H9 (cell line): ENCODE data around the gene RNPS1. TPM values are rescaled to one million over a fixed set of nuclear protein-coding genes. Genes with fewer than 3 reads are reported as not detected.

Experiments
- DNase-seq: peaks from one replicate; pipeline ENCODE4 v3.0.0-alpha.2; 2017
- H2AFZ ChIP-seq: one replicate; pipeline ENCODE4 v1.6.1; 2013; ENCODE audit warnings: mild to moderate bottlenecking, low read length, control low read depth, moderate library complexity
- H2AK5ac ChIP-seq: 2 replicates; pipeline ENCODE4 v1.6.1; 2013; ENCODE audit warnings: low read length, control low read depth, mixed read lengths; ENCODE audit not compliant: insufficient read length
- H2BK120ac ChIP-seq: one replicate; pipeline ENCODE4 v1.6.1; 2013; ENCODE audit warnings: low read depth, mild to moderate bottlenecking, low read length, control low read depth, inconsistent platforms; ENCODE audit not compliant: poor library complexity, severe bottlenecking
- H2BK12ac ChIP-seq: 2 replicates; pipeline ENCODE4 v1.6.1; 2013; ENCODE audit warnings: low read length, control low read depth, mixed read lengths, low read depth; ENCODE audit not compliant: insufficient read length
- H2BK15ac ChIP-seq: 2 replicates; pipeline ENCODE4 v1.6.1; 2013; ENCODE audit warnings: low read depth, low read length, control low read depth
- H2BK20ac ChIP-seq: one replicate; pipeline ENCODE4 v1.6.1; 2013; ENCODE audit warnings: low read depth, mild to moderate bottlenecking, low read length, control low read depth, inconsistent platforms; ENCODE audit not compliant: poor library complexity, severe bottlenecking
- H2BK5ac ChIP-seq: 2 replicates; pipeline ENCODE4 v1.6.1; 2013; ENCODE audit warnings: low read length, control low read depth, mixed read lengths; ENCODE audit not compliant: insufficient read length
- H3K14ac ChIP-seq: 2 replicates; pipeline ENCODE4 v1.6.1; 2013; ENCODE audit warnings: low read length, control low read depth; ENCODE audit not compliant: insufficient read depth
- H3K18ac ChIP-seq: 2 replicates; pipeline ENCODE4 v1.6.1; 2013; ENCODE audit warnings: low read depth, mild to moderate bottlenecking, mixed read lengths, low read length, control low read depth; ENCODE audit not compliant: insufficient read length
- H3K23ac ChIP-seq: 2 replicates; pipeline ENCODE4 v1.6.1; 2013; ENCODE audit warnings: low read length, control low read depth, mixed read lengths, low read depth; ENCODE audit not compliant: insufficient read length
- H3K23me2 ChIP-seq: 2 replicates; pipeline ENCODE4 v1.6.1; 2013; ENCODE audit warnings: low read depth, mild to moderate bottlenecking, mixed read lengths, low read length, control low read depth; ENCODE audit not compliant: insufficient read length, poor library complexity, severe bottlenecking
- H3K27ac ChIP-seq: 2 replicates; pipeline ENCODE4 v1.5.1; 2013; ENCODE audit warnings: low read length, control low read depth, mixed read lengths, low read depth; ENCODE audit not compliant: insufficient read length
- H3K27me3 ChIP-seq: 2 replicates; pipeline ENCODE4 v1.6.1; 2013; ENCODE audit warnings: low read length, control low read depth, inconsistent platforms; ENCODE audit not compliant: insufficient read depth
- H3K4ac ChIP-seq: 2 replicates; pipeline ENCODE4 v1.6.1; 2013; ENCODE audit warnings: low read depth, mild to moderate bottlenecking, control low read depth, inconsistent platforms, low read length, moderate library complexity
- H3K4me1 ChIP-seq: 2 replicates; pipeline ENCODE4 v1.6.1; 2013; ENCODE audit warnings: low read length, control low read depth, inconsistent platforms; ENCODE audit not compliant: insufficient read depth
- H3K4me2 ChIP-seq: 2 replicates; pipeline ENCODE4 v1.6.1; 2013; ENCODE audit warnings: low read length, control low read depth, mixed read lengths; ENCODE audit not compliant: insufficient read length, insufficient read depth
- H3K56ac ChIP-seq: 2 replicates; pipeline ENCODE4 v1.6.1; 2013; ENCODE audit warnings: low read depth, mild to moderate bottlenecking, mixed read lengths, low read length, control low read depth; ENCODE audit not compliant: insufficient read length
- H3K79me1 ChIP-seq: 2 replicates; pipeline ENCODE4 v1.6.1; 2013; ENCODE audit warnings: low read depth, mild to moderate bottlenecking, moderate library complexity, low read length, control low read depth, inconsistent platforms; ENCODE audit not compliant: insufficient read depth, poor library complexity, severe bottlenecking
- H3K79me2 ChIP-seq: 2 replicates; pipeline ENCODE4 v1.6.1; 2013; ENCODE audit warnings: low read length, control low read depth, inconsistent platforms; ENCODE audit not compliant: insufficient read depth
- H3K9ac ChIP-seq: 2 replicates; pipeline ENCODE4 v1.6.1; 2013; ENCODE audit warnings: low read length, control low read depth, mixed read lengths; ENCODE audit not compliant: insufficient read length; ENCODE audit errors: extremely low read depth
- H3K9me3 ChIP-seq: one replicate; pipeline ENCODE4 v1.6.1; 2013; ENCODE audit warnings: low read depth, low read length, inconsistent platforms; ENCODE audit not compliant: control insufficient read depth
- H3T11ph ChIP-seq: one replicate; pipeline ENCODE4 v1.6.1; 2013; ENCODE audit warnings: mild to moderate bottlenecking, low read length, control low read depth, inconsistent platforms
- H4K20me1 ChIP-seq: one replicate; pipeline ENCODE4 v1.6.1; 2013; ENCODE audit not compliant: control insufficient read depth, insufficient read length, insufficient read depth
- H4K5ac ChIP-seq: 2 replicates; pipeline ENCODE4 v1.6.1; 2013; ENCODE audit warnings: low read depth, mild to moderate bottlenecking, mixed read lengths, low read length, control low read depth; ENCODE audit not compliant: insufficient read length
- H4K8ac ChIP-seq: replicated peaks from 2 replicates; pipeline ENCODE4 v1.6.1; 2013; ENCODE audit warnings: low read length, control low read depth, mixed read lengths, low read depth; ENCODE audit not compliant: insufficient read length
- H4K91ac ChIP-seq: 2 replicates; pipeline ENCODE4 v1.6.1; 2013; ENCODE audit warnings: low read depth, mild to moderate bottlenecking, moderate library complexity, mixed read lengths, low read length, control low read depth; ENCODE audit not compliant: insufficient read length
- H3K27ac Mint-ChIP-seq, 3 experiments: 2 replicates in 2 of 3; 3 replicates in 1 of 3; pipeline ENCODE4 v1.8.0; 2020 to 2021; ENCODE audit warnings: mixed read lengths in 3 of 3, mild to moderate bottlenecking in 1 of 3, moderate library complexity in 1 of 3
- H3K27me3 Mint-ChIP-seq: 2 replicates; pipeline ENCODE4 v1.8.0; 2021; ENCODE audit warnings: low read depth, mild to moderate bottlenecking, moderate library complexity, mixed read lengths
- H3K36me3 Mint-ChIP-seq, 3 experiments: 2 replicates in 2 of 3; 3 replicates in 1 of 3; pipeline ENCODE4 v1.8.0; 2020 to 2021; ENCODE audit warnings: low read depth in 3 of 3, mixed read lengths in 3 of 3; ENCODE audit not compliant: insufficient read depth in 1 of 3
- H3K4me1 Mint-ChIP-seq, 2 experiments: 2 replicates each; pipeline ENCODE4 v1.8.0; 2020; ENCODE audit warnings: mixed read lengths in 2 of 2
- H3K4me3 Mint-ChIP-seq, 2 experiments: 2 replicates in 1 of 2; 3 replicates in 1 of 2; pipeline ENCODE4 v1.8.0; 2020 to 2021; ENCODE audit warnings: mild to moderate bottlenecking in 2 of 2, mixed read lengths in 2 of 2, moderate library complexity in 1 of 2
- H3K9me3 Mint-ChIP-seq, 2 experiments: 2 replicates in 1 of 2; 3 replicates in 1 of 2; pipeline ENCODE4 v1.8.0; 2020; ENCODE audit warnings: mild to moderate bottlenecking in 2 of 2, mixed read lengths in 2 of 2, moderate library complexity in 1 of 2
- WGBS: extraction: QIAGEN DNeasy Blood & Tissue Kit; methylation state at CpG from one replicate; pipeline ENCODE4 v1.1.7; 2013; ENCODE audit warnings: missing lambda C conversion rate, low lambda C conversion rate, mixed read lengths; ENCODE audit not compliant: insufficient read length; ENCODE audit errors: extremely low coverage; 5-methylcytosine and 5-hydroxymethylcytosine counted together
- total RNA-seq: library from RNA; stranded (reverse); gene quantifications from 2 replicates; pipeline ENCODE4 v1.2.1, GENCODE V29; 2021
- TF ChIP-seq, protein P1 (sequence below): fragments of 200-600 bp; sonication (generic); conservative IDR thresholded peaks from 3 replicates; pipeline ENCODE4 v1.8.0; 2021; ENCODE audit warnings: antibody characterized with exemption, mild to moderate bottlenecking

RNPS1 gene
- total RNA-seq, 1 experiment from 2014 or later: 384 TPM

DNA sequence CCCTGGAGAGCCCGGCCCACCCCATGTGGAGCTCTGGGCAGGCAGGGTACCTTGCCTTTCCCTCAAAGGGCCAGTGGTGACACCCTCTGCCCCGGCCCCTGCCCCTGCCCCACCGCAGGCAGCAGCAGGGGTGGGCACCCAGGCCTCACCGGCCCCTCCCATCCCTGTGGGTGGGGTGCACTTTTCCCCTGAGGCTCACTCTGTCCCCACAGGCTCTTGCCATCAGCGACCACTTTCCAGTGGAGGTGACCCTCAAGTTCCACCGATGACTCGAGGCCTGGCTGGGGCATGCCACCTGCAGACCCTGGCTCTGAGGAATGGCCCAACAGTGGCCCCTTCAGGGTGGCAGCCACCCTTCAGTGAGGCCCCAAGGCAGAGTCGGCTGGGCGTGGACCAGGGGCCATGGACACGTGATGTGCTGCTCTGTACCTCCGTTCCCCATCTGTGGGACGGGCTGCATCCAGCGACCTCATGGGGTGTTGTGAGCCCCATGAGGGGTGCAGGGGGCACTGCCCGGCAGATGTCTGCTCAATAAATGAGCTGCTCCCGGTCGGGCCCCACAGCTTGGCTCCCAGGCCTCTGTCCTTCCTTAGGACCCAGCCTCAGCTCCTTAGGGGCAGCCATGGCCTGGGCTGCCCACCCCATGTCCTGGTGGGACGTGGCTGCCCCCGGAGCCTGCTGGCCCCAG lies 29.6 kb downstream of the RNPS1 start:
- Histone ChIP-seq H2BK120ac (no peak overlapping the region), H3K14ac (no peak overlapping the region), H2AFZ (no peak overlapping the region), H3K79me1 (no peaks in the 10 kb centered on the region), H3K9ac (no peak overlapping the region), H3K9me3 (no peaks in the 10 kb centered on the region), H2BK15ac (no peak overlapping the region), H3K56ac (no peak overlapping the region), H3T11ph (no peak overlapping the region), H3K79me2 (no peaks in the 10 kb centered on the region), H3K4ac (no peak overlapping the region), H4K91ac (no peak overlapping the region), H3K23ac (no peak overlapping the region), H3K18ac (no peak overlapping the region), H4K5ac (no peak overlapping the region), H3K27ac (no peak overlapping the region), H4K8ac (no peak overlapping the region), H2AK5ac (no peak overlapping the region), H3K23me2 (peaks cover 13% of the 10 kb centered on the region), H3K4me1 (no peaks in the 10 kb centered on the region), H3K4me2 (no peak overlapping the region), H2BK5ac (no peak overlapping the region), H4K20me1 (no peaks in the 10 kb centered on the region), H2BK20ac (no peak overlapping the region), H3K27me3 (peaks cover 2% of the 10 kb centered on the region; the same call in 1 of the 2 replicates), H2BK12ac (no peak overlapping the region)
- no CpG with 5 or more reads among the region's 18 CpGs for WGBS
- no peak overlapping the region for H3K4me3 Mint-ChIP-seq
- peaks cover 0 to 3% of the 10 kb centered on the region in 2 experiments; a peak in 1 of 4 replicates for H3K4me1 Mint-ChIP-seq
- H3K27me3 Mint-ChIP-seq: peaks cover 16% of the 10 kb centered on the region
- peaks cover 4 to 37% (median 16%) of the 10 kb centered on the region in 3 experiments; a peak in 5 of 7 replicates for H3K36me3 Mint-ChIP-seq
- TF ChIP-seq, protein P1, sequence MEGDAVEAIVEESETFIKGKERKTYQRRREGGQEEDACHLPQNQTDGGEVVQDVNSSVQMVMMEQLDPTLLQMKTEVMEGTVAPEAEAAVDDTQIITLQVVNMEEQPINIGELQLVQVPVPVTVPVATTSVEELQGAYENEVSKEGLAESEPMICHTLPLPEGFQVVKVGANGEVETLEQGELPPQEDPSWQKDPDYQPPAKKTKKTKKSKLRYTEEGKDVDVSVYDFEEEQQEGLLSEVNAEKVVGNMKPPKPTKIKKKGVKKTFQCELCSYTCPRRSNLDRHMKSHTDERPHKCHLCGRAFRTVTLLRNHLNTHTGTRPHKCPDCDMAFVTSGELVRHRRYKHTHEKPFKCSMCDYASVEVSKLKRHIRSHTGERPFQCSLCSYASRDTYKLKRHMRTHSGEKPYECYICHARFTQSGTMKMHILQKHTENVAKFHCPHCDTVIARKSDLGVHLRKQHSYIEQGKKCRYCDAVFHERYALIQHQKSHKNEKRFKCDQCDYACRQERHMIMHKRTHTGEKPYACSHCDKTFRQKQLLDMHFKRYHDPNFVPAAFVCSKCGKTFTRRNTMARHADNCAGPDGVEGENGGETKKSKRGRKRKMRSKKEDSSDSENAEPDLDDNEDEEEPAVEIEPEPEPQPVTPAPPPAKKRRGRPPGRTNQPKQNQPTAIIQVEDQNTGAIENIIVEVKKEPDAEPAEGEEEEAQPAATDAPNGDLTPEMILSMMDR: no peak
- no peaks in the 10 kb centered on the region; a peak in 1 of 5 replicates for H3K9me3 Mint-ChIP-seq
- no peak for DNase-seq
- no peak overlapping the region for H3K27ac Mint-ChIP-seq
